ENCODE results near the gene PSMG4. TPM values are rescaled to one million over a fixed set of nuclear protein-coding genes. Genes with fewer than 3 reads are reported as not detected.
A peak's percentile ranks its signal among the peaks of the same experiment; 100 is the strongest.

The PSMG4 gene
- total RNA-seq, 1 experiment from 2014 or later: 27.0 TPM

DNA sequence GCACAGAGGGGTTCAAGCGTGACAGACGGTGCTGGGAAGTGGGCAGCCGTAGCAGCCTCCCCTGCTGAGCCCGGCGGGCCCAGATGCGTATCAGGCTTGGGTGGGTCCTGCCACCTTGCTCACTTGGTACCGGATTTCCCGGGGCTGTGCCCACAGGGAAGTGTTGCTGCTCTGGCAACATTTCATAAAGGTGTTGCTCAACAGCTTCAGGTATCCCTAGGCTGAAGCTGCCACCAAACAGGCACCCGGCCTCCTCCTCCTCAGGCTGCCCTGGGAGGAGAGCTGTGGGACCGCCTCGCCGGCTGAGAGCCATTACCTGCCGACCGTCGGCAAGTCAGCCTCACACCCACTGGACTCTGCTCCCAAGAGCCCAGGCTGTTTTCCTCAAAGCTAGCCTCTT lies 11.5 kb downstream of the PSMG4 start:
- Histone ChIP-seq H3K27ac (ENCODE audit: low read length) (no peak overlapping the region), H3K9me3 (ENCODE audit: control insufficient read depth, insufficient read depth, low read depth, low read length) (no peaks in the 10 kb centered on the region), H3K36me3 (ENCODE audit: control insufficient read depth, insufficient read depth, low read length) (peaks cover 4% of the 10 kb centered on the region; the same call in 1 of the 2 replicates), H3K27me3 (ENCODE audit: control insufficient read depth, insufficient read depth, low read length) (no peaks in the 10 kb centered on the region), H3K4me1 (ENCODE audit: control insufficient read depth, insufficient read depth, low read length) (no peaks in the 10 kb centered on the region), H3K4me3 (ENCODE audit: low read depth in 2 of 2, low read length in 2 of 2) (no peak overlapping the region)
- no TSS peak for BruUV-seq (replicated peaks)
- DNase-seq (ENCODE audit: low read depth, low spot score) (no peak), ATAC-seq (no peak)
- CTCF ChIA-PET: no interaction called here
- in situ Hi-C loops (cut with HindIII; ENCODE audit: low pct_unique_long_range_greater_than_20kb, low sequenced_read_pairs): no loop called here
- intact Hi-C loops (cut with micrococcal nuclease; ENCODE audit: unreplicated experiment): no loop called here
- POLR2A ChIA-PET: no interaction called here
- TF ChIP-seq TCF7L2 (IDR thresholded peaks at IDR 0.05; ENCODE audit: low read depth, low read length) (no peak), CTCF (IDR thresholded peaks at IDR 0.05) (no peak), SIN3A (IDR thresholded peaks at IDR 0.05; ENCODE audit: borderline replicate concordance, insufficient read depth, low read depth, low read length) (no peak), POLR2AphosphoS5 (IDR thresholded peaks at IDR 0.05; ENCODE audit: low read depth, low read length) (no peak)
- TF ChIP-seq, protein P1, sequence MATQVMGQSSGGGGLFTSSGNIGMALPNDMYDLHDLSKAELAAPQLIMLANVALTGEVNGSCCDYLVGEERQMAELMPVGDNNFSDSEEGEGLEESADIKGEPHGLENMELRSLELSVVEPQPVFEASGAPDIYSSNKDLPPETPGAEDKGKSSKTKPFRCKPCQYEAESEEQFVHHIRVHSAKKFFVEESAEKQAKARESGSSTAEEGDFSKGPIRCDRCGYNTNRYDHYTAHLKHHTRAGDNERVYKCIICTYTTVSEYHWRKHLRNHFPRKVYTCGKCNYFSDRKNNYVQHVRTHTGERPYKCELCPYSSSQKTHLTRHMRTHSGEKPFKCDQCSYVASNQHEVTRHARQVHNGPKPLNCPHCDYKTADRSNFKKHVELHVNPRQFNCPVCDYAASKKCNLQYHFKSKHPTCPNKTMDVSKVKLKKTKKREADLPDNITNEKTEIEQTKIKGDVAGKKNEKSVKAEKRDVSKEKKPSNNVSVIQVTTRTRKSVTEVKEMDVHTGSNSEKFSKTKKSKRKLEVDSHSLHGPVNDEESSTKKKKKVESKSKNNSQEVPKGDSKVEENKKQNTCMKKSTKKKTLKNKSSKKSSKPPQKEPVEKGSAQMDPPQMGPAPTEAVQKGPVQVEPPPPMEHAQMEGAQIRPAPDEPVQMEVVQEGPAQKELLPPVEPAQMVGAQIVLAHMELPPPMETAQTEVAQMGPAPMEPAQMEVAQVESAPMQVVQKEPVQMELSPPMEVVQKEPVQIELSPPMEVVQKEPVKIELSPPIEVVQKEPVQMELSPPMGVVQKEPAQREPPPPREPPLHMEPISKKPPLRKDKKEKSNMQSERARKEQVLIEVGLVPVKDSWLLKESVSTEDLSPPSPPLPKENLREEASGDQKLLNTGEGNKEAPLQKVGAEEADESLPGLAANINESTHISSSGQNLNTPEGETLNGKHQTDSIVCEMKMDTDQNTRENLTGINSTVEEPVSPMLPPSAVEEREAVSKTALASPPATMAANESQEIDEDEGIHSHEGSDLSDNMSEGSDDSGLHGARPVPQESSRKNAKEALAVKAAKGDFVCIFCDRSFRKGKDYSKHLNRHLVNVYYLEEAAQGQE (IDR thresholded peaks at IDR 0.05; ENCODE audit: insufficient read depth in 1 of 2, low read depth in 2 of 2, low read length in 1 of 2): no peak

- no TSS peak for BruUV-seq (replicated peaks)
- H3K9me3 ChIP-seq (ENCODE audit: control insufficient read depth, insufficient read depth, low read depth, low read length): no peaks in the 10 kb centered on the region
- intact Hi-C loops (cut with micrococcal nuclease; ENCODE audit: unreplicated experiment): no loop called here
- no peak overlapping the region for H3K27ac ChIP-seq (ENCODE audit: low read length)
- ATAC-seq (0 out of 2 replicates have a peak, but pooled peaks have one; percentile 19), DNase-seq (ENCODE audit: low read depth, low spot score) (no peak)
- no peak overlapping the region for H3K4me3 ChIP-seq (ENCODE audit: low read depth in 2 of 2, low read length in 2 of 2)
- H3K36me3 ChIP-seq (ENCODE audit: control insufficient read depth, insufficient read depth, low read length): peaks cover 4% of the 10 kb centered on the region; the same call in 1 of the 2 replicates
- no peak for TF ChIP-seq POLR2AphosphoS5 (IDR thresholded peaks at IDR 0.05; ENCODE audit: low read depth, low read length)
- no peak for TF ChIP-seq TCF7L2 (IDR thresholded peaks at IDR 0.05; ENCODE audit: low read depth, low read length)
- TF ChIP-seq SIN3A (IDR thresholded peaks at IDR 0.05; ENCODE audit: borderline replicate concordance, insufficient read depth, low read depth, low read length): no peak
- TF ChIP-seq, protein P1 (IDR thresholded peaks at IDR 0.05; ENCODE audit: insufficient read depth in 1 of 2, low read depth in 2 of 2, low read length in 1 of 2): no peak
- no peak for TF ChIP-seq CTCF (IDR thresholded peaks at IDR 0.05)
- no peaks in the 10 kb centered on the region for H3K4me1 ChIP-seq (ENCODE audit: control insufficient read depth, insufficient read depth, low read length)
- H3K27me3 ChIP-seq (ENCODE audit: control insufficient read depth, insufficient read depth, low read length): no peaks in the 10 kb centered on the region
- POLR2A ChIA-PET: interaction anchor here (0.5 kb wide), 1 partner anchor 128 kb away, joined by 3 read pairs; no protein-coding TSS in a partner anchor
- in situ Hi-C loops (cut with HindIII; ENCODE audit: low pct_unique_long_range_greater_than_20kb, low sequenced_read_pairs): no loop called here
- CTCF ChIA-PET: no interaction called here
Observed at GRCh38 chr6:3271756-3272155, 13.0 kb downstream of the PSMG4 start.
